Measurements from ENCODE around the gene E2F4.

E2F4 gene

GRCh38 chr16:67184453-67184994 lies 7.4 kb upstream of the E2F4 start:
- TF ChIP-seq EZH2phosphoT487 (IDR thresholded peaks at IDR 0.05; ENCODE audit: low read length) (no peak), EZH2 (optimal IDR thresholded peaks at IDR 0.05; ENCODE audit: low read depth, low read length) (no peak)
- TF ChIP-seq, protein P1, sequence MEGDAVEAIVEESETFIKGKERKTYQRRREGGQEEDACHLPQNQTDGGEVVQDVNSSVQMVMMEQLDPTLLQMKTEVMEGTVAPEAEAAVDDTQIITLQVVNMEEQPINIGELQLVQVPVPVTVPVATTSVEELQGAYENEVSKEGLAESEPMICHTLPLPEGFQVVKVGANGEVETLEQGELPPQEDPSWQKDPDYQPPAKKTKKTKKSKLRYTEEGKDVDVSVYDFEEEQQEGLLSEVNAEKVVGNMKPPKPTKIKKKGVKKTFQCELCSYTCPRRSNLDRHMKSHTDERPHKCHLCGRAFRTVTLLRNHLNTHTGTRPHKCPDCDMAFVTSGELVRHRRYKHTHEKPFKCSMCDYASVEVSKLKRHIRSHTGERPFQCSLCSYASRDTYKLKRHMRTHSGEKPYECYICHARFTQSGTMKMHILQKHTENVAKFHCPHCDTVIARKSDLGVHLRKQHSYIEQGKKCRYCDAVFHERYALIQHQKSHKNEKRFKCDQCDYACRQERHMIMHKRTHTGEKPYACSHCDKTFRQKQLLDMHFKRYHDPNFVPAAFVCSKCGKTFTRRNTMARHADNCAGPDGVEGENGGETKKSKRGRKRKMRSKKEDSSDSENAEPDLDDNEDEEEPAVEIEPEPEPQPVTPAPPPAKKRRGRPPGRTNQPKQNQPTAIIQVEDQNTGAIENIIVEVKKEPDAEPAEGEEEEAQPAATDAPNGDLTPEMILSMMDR (IDR thresholded peaks at IDR 0.05; ENCODE audit: low read length): no peak
- peak overlapping the region; percentile 78; the same call in 1 of the 2 replicates for H3K27ac ChIP-seq (ENCODE audit: low read length)

GRCh38 chr16:67184995-67185650 lies 6.8 kb upstream of the E2F4 start:
- Histone ChIP-seq H3K9me2 (replicated peaks; ENCODE audit: insufficient read depth, low read length) (no peaks in the 10 kb centered on the region), H3K4me1 (ENCODE audit: low read length) (peaks cover 16% of the 10 kb centered on the region), H2AFZ (ENCODE audit: low read length) (no peak overlapping the region), H3K9ac (ENCODE audit: low read length) (no peak overlapping the region), H3F3A (ENCODE audit: insufficient read depth, low read length) (peaks cover 9% of the 10 kb centered on the region; the same call in 1 of the 2 replicates), H3K79me2 (ENCODE audit: low read length) (peaks cover 17% of the 10 kb centered on the region), H3K27ac (ENCODE audit: low read length) (no peak overlapping the region), H3K4me3 (ENCODE audit: low read length) (peak overlapping the region; percentile 83; the same call in 1 of the 2 replicates), H3K27me3 (replicated peaks; ENCODE audit: insufficient read depth, low read length) (peaks cover 13% of the 10 kb centered on the region), H3K4me2 (ENCODE audit: low read depth, low read length) (peak overlapping the region; percentile 87), H3K36me3 (replicated peaks; ENCODE audit: insufficient read depth, low read length) (no peaks in the 10 kb centered on the region), H4K20me1 (ENCODE audit: insufficient read depth, low read length) (no peaks in the 10 kb centered on the region), H3K9me3 (replicated peaks; ENCODE audit: insufficient read depth, low read length) (no peaks in the 10 kb centered on the region)
- DNase-seq: peak; percentile 76
- TF ChIP-seq EZH2phosphoT487 (IDR thresholded peaks at IDR 0.05; ENCODE audit: low read length): no peak
- TF ChIP-seq, protein P1 (IDR thresholded peaks at IDR 0.05; ENCODE audit: low read length): peak; percentile 90

More at GRCh38 chr16:67184453-67184994, 7.4 kb upstream of the E2F4 start:
- Histone ChIP-seq H3K27me3 (replicated peaks; ENCODE audit: insufficient read depth, low read length) (peaks cover 13% of the 10 kb centered on the region), H4K20me1 (ENCODE audit: insufficient read depth, low read length) (no peaks in the 10 kb centered on the region), H3K9ac (ENCODE audit: low read length) (peak overlapping the region; percentile 87; the same call in 1 of the 2 replicates), H3K36me3 (replicated peaks; ENCODE audit: insufficient read depth, low read length) (no peaks in the 10 kb centered on the region), H3K79me2 (ENCODE audit: low read length) (peaks cover 17% of the 10 kb centered on the region), H3K9me3 (replicated peaks; ENCODE audit: insufficient read depth, low read length) (no peaks in the 10 kb centered on the region), H3F3A (ENCODE audit: insufficient read depth, low read length) (peaks cover 9% of the 10 kb centered on the region; the same call in 1 of the 2 replicates), H3K4me3 (ENCODE audit: low read length) (peak overlapping the region; percentile 83), H3K9me2 (replicated peaks; ENCODE audit: insufficient read depth, low read length) (no peaks in the 10 kb centered on the region), H3K4me1 (ENCODE audit: low read length) (peaks cover 16% of the 10 kb centered on the region), H2AFZ (ENCODE audit: low read length) (peak overlapping the region; percentile 74), H3K4me2 (ENCODE audit: low read depth, low read length) (peak overlapping the region; percentile 87)
- DNase-seq: peak; percentile 36

DNA sequence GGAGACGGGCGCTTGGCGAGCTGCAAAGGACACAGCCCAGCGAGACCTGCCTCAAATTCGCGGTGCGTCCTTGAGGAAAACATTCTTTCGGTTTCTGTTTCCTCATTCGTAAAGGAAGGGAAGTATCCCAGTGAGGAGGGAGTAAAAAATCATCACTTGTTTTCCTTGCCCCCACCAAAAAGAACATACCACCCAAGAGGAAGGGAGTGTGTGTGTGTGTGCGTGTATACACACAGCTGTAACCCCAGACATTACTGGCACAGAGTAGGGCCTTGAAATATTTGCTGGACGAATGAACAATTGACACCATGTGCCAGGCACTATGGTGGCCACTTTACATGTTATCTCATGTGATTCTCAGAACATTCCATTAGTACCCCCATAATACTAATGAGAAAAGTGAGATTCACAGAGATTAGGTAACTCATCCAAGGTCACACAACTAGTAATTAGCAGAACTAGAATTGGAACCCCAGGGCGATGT lies 6.3 kb upstream of the E2F4 start:
- Histone ChIP-seq H3K27ac (ENCODE audit: low read length) (no peak overlapping the region), H2AFZ (ENCODE audit: low read length) (no peak overlapping the region), H3K4me3 (ENCODE audit: low read length) (no peak overlapping the region), H3F3A (ENCODE audit: insufficient read depth, low read length) (peaks cover 9% of the 10 kb centered on the region; the same call in 1 of the 2 replicates), H3K36me3 (replicated peaks; ENCODE audit: insufficient read depth, low read length) (no peaks in the 10 kb centered on the region), H3K9ac (ENCODE audit: low read length) (no peak overlapping the region), H3K79me2 (ENCODE audit: low read length) (peaks cover 17% of the 10 kb centered on the region), H3K4me2 (ENCODE audit: low read depth, low read length) (peak overlapping the region; percentile 87; the same call in 1 of the 2 replicates), H3K27me3 (replicated peaks; ENCODE audit: insufficient read depth, low read length) (peaks cover 13% of the 10 kb centered on the region), H3K9me3 (replicated peaks; ENCODE audit: insufficient read depth, low read length) (no peaks in the 10 kb centered on the region), H4K20me1 (ENCODE audit: insufficient read depth, low read length) (no peaks in the 10 kb centered on the region), H3K9me2 (replicated peaks; ENCODE audit: insufficient read depth, low read length) (no peaks in the 10 kb centered on the region), H3K4me1 (ENCODE audit: low read length) (peaks cover 16% of the 10 kb centered on the region)
- TF ChIP-seq, protein P1 (IDR thresholded peaks at IDR 0.05; ENCODE audit: low read length): no peak; the same call in 1 of the 2 replicates
- TF ChIP-seq EZH2 (optimal IDR thresholded peaks at IDR 0.05; ENCODE audit: low read depth, low read length) (no peak), EZH2phosphoT487 (IDR thresholded peaks at IDR 0.05; ENCODE audit: low read length) (no peak)
- DNase-seq: no peak

Measured in MM.1S (cell line).